Naive B cell (primary cell): ENCODE measurements around the gene RP9. TPM values are rescaled to one million over a fixed set of nuclear protein-coding genes. Genes with fewer than 3 reads are reported as not detected.
A peak's percentile ranks its signal among the peaks of the same experiment; 100 is the strongest.

Source experiments
- ATAC-seq, 2 donors: fragments of 150-1000 bp; cut with Tn5 transposase; 2 replicates each; pipeline ENCODE4 v1.10.0; 2021; ENCODE audit warnings: low read depth in 2 of 2, mild to moderate bottlenecking in 2 of 2, moderate library complexity in 2 of 2
- DNase-seq: peaks from one replicate; pipeline ENCODE4 v3.0.0; 2022
- H3K27ac Mint-ChIP-seq, 6 donors: one replicate each; pipeline ENCODE4 v1.8.0; 2020 to 2022; ENCODE audit warnings: mild to moderate bottlenecking in 6 of 6, mixed read lengths in 6 of 6, moderate library complexity in 5 of 6, inconsistent platforms in 2 of 6
- H3K27me3 Mint-ChIP-seq, 3 donors: one replicate each; pipeline ENCODE4 v1.8.0; 2021 to 2022; ENCODE audit warnings: mixed read lengths in 3 of 3, mild to moderate bottlenecking in 1 of 3
- H3K36me3 Mint-ChIP-seq, 2 donors: one replicate each; pipeline ENCODE4 v1.8.0; 2020 to 2022; ENCODE audit warnings: mixed read lengths in 2 of 2, inconsistent platforms in 1 of 2, mild to moderate bottlenecking in 1 of 2
- H3K4me1 Mint-ChIP-seq, 3 donors: one replicate each; pipeline ENCODE4 v1.8.0; 2020 to 2022; ENCODE audit warnings: mixed read lengths in 3 of 3, inconsistent platforms in 1 of 3, mild to moderate bottlenecking in 1 of 3, moderate library complexity in 1 of 3
- H3K4me3 Mint-ChIP-seq, 8 donors: one replicate each; pipeline ENCODE4 v1.8.0; 2020 to 2022; ENCODE audit warnings: mild to moderate bottlenecking in 8 of 8, mixed read lengths in 8 of 8, moderate library complexity in 8 of 8, inconsistent platforms in 2 of 8
- H3K9me3 Mint-ChIP-seq, 7 donors: one replicate each; pipeline ENCODE4 v1.8.0; 2020 to 2022; ENCODE audit warnings: mixed read lengths in 7 of 7, mild to moderate bottlenecking in 5 of 7, inconsistent platforms in 2 of 7, moderate library complexity in 1 of 7
- polyA plus RNA-seq, 6 donors: library from polyadenylated mRNA; unstranded; fragments of 300-500 nt; fragmentation: Illumina TruSeq; gene quantifications; one replicate each; pipeline ENCODE4 v1.2.3, GENCODE V29; 2021; ENCODE audit warnings: low read depth in 6 of 6

The RP9 gene, protein sequence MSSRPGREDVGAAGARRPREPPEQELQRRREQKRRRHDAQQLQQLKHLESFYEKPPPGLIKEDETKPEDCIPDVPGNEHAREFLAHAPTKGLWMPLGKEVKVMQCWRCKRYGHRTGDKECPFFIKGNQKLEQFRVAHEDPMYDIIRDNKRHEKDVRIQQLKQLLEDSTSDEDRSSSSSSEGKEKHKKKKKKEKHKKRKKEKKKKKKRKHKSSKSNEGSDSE
- polyA plus RNA-seq, result 100 to 1,000 TPM in 1 of 6 donors, 10 to 100 TPM in 5; 69.2 to 117 (median 82.4) TPM

DNA sequence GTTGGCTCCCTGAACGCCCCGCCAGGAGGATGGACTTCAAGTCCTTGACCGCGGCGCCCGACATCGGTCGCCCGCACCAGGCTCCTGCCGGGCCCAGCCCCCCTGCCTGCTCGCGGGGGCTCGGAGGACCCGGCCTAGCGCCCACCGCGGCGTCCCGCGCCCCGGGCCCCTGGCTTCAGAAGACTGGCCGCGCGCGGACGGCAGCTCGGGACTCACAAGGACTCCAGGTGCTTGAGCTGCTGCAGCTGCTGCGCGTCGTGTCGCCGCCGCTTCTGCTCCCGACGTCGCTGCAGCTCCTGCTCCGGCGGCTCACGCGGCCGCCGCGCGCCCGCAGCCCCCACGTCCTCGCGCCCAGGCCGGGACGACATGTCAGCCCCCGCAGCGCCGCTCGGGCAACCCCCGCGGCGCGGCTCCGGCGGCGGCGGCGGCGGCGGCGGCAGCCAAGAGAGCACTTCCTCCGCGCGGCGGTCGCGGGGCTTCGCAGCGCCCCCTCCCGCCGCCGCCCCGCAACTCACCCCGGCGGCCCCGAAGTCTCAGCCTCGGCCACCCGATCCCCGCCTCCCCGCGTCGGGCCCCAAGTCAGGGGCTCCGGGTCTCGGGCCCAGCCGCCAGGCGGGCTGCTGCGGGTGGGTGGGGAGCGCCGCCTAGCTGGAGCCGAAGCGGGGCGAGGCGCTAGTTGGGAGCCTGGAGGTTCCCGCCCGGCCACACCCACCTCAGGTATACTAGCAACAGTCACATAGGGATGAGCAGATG, at the start of gene RP9:
RP9 (minus strand) TSS at position 400 of the 753 bp plus-strand sequence; CDS start at position 368, 32 bp downstream.
- H3K4me3 Mint-ChIP-seq, result peak within 1 kb of the TSS; percentile 79 to 97 (median 94)
- ATAC-seq, result peak; percentile 84
- no peaks in the 10 kb centered on the region for H3K9me3 Mint-ChIP-seq
- H3K27me3 Mint-ChIP-seq, result peaks cover 8 to 24% (median 15%) of the 10 kb centered on the region in 3 donors
- peaks cover 28 to 44% (median 43%) of the 10 kb centered on the region in 3 donors for H3K4me1 Mint-ChIP-seq
- no peaks in the 10 kb centered on the region for H3K36me3 Mint-ChIP-seq
- peak; percentile 84 for DNase-seq
- peak within 1 kb of the TSS; percentile 53 to 97 (median 94) for H3K27ac Mint-ChIP-seq

DNA sequence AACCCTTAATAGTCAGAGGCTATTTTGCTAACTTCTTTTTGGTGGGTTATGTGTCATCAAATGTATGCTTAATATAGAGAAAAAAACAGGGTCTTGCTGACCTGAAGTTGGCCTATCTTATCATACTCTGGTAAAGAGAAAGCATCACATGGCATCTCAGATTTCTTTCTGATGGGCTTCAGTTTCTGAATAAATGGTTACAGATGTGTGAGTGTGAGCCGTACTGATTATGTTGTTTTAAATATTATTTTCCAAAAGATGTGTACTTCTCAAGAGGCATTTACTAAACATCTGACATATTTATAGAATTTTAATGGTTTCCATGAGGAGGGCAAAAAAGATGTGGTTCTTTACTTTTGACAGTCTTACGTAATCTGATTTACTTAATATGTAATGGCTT, 48.6 kb upstream of the RP9 start:
- no peak for DNase-seq
- no peak overlapping the region for H3K4me3 Mint-ChIP-seq
- peaks cover 0 to 14% of the 10 kb centered on the region in 2 donors for H3K36me3 Mint-ChIP-seq
- no peak for ATAC-seq
- no peaks in the 10 kb centered on the region for H3K4me1 Mint-ChIP-seq
- no peaks in the 10 kb centered on the region for H3K27me3 Mint-ChIP-seq
- no peak overlapping the region for H3K27ac Mint-ChIP-seq
- H3K9me3 Mint-ChIP-seq, result peaks cover 0 to 13% (median 0%) of the 10 kb centered on the region in 7 donors

DNA sequence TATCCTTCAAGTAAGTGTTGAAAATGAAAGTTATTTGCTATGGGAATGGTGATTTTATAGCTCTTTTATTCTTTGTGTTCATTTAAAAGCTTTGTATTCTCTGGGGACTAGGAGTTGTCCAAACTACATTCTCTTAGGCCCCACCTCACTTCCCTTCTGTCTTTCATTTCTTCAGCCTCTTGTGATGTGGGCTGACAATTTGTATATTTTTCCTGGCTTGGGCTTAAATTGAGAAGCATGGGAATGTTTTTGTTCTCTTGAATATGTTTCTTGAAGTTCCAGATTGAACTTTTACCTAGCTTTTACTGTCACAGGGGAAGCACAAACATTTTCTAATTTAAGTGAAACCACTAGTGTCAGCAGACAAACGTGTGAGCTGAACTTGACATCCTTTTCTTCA, 48.1 kb upstream of the RP9 start:
- H3K9me3 Mint-ChIP-seq, result peaks cover 0 to 10% (median 0%) of the 10 kb centered on the region in 7 donors
- H3K27ac Mint-ChIP-seq, result peak overlapping the region in 1 of 6 donors; percentile 4
- no peak overlapping the region for H3K4me3 Mint-ChIP-seq
- no peak for ATAC-seq
- H3K36me3 Mint-ChIP-seq, result peaks cover 0 to 14% of the 10 kb centered on the region in 2 donors
- no peak for DNase-seq
- H3K4me1 Mint-ChIP-seq, result no peaks in the 10 kb centered on the region
- no peaks in the 10 kb centered on the region for H3K27me3 Mint-ChIP-seq

DNA sequence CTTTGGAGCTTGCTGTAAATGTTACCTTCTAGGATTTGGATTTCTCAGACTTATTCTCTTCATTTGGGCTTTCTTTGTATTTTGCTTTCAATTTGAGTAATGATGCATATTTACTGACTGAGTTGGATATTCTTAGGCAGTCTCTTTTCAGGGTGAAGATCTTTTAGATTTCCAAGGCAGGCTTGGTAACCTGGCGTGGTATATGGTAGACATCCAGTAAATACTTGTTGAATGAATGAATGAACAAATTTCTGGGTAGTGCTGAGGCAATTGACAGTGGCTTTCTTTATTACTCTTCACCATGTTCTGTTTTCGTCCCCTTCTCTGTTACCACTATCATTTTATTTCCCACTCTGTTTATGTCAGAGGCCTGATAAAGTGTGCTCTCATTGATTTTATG, 47.2 kb upstream of the RP9 start:
- Mint-ChIP-seq H3K36me3 (peaks cover 0 to 14% of the 10 kb centered on the region in 2 donors), H3K27ac (peak overlapping the region in 1 of 6 donors; percentile 24), H3K4me3 (no peak overlapping the region), H3K4me1 (no peaks in the 10 kb centered on the region), H3K9me3 (peaks cover 0 to 4% (median 0%) of the 10 kb centered on the region in 7 donors), H3K27me3 (no peaks in the 10 kb centered on the region)
- ATAC-seq (no peak), DNase-seq (no peak)

DNA sequence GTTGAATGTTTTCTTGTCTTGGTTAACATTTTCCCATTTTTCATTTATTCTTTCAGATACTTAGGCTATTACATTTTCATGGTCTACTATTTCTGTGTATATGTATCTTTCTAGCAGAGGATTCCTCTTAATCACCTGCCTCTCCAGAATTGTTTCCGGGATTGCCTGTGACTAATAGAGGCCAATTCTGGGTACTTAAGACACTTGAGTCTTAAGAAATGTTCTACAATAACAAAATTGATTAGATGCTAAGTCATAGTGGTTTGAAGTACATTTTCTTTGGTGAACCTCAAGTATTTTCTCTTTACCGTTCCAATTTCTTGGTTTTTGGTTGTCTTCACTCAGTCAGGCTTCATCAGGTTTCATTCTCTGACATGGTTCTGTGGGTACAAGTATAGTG, 46.6 kb upstream of the RP9 start:
- Mint-ChIP-seq H3K4me3 (peak overlapping the region in 1 of 8 donors; percentile 22), H3K36me3 (peaks cover 0 to 14% of the 10 kb centered on the region in 2 donors), H3K27me3 (no peaks in the 10 kb centered on the region), H3K9me3 (no peaks in the 10 kb centered on the region), H3K27ac (no peak overlapping the region), H3K4me1 (no peaks in the 10 kb centered on the region)
- ATAC-seq (no peak), DNase-seq (no peak)

DNA sequence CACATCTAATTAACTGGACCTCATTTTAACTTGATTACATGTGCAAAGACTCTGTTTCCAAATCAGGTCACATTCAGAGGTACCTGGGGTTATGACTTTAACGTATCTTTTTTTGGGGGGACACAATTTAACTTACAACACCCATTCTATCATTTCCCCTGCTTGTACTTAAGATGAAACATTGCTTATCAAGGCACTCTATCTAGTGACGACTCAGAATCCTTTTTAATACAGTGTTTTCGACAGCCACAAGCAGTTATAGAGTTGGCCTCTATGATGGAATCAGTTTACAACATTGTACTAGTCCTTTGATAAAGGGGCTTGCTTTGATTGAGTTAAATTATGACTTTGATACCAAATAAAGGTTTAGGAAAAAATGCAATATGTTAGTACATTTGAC, 42.9 kb upstream of the RP9 start:
- Mint-ChIP-seq H3K9me3 (no peaks in the 10 kb centered on the region), H3K36me3 (peaks cover 16 to 18% of the 10 kb centered on the region in 2 donors), H3K27ac (peak overlapping the region in 2 of 6 donors; percentile 8 to 53), H3K4me1 (peaks cover 0 to 7% (median 6%) of the 10 kb centered on the region in 3 donors), H3K4me3 (no peak overlapping the region), H3K27me3 (no peaks in the 10 kb centered on the region)
- DNase-seq, result no peak
- no peak for ATAC-seq

DNA sequence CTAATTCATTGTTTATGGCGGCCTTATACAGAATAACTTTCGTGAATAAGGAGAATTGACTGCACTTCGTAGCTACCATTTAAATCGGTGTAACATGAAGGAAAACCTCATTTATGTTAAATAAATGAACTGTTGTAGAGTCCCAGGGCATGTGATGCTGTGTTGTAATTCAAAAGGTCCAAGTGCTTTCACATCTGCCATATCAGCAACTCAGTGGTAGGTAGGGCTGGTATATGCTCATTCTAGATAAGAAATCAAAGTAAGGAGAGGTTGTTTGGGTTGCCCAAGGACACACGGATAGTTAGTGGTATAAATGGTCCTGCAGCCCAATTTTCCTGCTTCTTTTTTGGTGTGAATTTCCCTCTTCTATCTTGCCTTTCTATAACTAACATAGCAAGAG, 36.0 kb upstream of the RP9 start:
- Mint-ChIP-seq H3K27ac (no peak overlapping the region), H3K4me1 (peaks cover 0 to 10% (median 6%) of the 10 kb centered on the region in 3 donors), H3K4me3 (no peak overlapping the region)

DNA sequence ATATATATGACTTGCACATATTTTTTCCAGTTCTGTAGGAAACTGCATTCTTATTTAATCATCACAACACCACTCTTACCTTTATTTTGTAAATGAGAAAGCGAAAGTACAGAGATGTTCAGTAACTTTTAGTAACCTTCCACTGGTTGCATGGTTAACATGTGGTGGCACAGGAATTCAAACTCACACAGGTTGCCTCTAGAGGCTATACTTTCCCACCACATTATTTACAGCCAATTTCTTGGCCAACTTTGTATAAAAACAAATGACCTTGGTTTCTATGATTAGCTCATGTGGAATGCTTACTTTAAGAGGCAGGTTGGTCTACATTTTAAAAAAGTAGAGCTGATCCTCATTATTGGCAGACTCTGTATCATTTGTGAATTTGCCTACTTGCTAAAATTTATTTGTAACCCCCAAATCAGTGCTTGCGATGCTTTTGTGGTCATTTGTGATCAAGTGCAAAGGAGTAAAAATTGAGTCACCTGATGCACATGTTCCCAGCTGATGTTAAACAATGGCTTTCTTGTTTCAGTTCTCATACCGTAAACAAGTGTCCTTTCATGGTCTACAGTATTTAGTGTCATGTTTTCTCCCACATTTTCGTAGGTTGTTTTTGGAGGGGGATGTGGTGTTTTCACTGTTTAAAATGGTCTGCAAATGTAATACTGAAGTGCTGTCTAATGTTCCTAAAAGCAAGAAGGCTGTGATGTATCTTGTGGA, 35.0 kb upstream of the RP9 start:
- no peak for ATAC-seq

More for the DNA sequence above, 36.0 kb upstream of the RP9 start:
- no peak for ATAC-seq
- H3K9me3 Mint-ChIP-seq, result peaks cover 4 to 12% (median 9%) of the 10 kb centered on the region in 7 donors
- no peak for DNase-seq
- H3K27me3 Mint-ChIP-seq, result no peaks in the 10 kb centered on the region
- peaks cover 16 to 31% of the 10 kb centered on the region in 2 donors for H3K36me3 Mint-ChIP-seq

DNA sequence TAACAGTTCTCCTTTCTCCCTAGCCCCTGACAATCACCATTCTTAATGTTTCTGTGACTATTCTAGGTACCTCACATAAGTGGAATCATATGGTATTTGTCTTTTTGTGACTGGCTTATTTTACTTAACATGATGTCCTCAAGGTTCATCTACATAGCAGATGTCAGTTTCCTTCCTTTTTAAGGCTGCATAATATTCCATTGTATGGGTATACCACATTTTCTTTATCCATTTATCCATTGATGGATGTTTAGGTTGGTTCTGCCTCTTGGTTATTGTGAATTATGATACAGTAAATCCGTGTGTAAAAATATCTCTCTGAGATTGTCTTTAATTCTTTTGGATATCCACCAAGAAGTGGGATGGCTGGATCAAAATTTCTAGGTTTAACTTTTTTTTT, 33.4 kb upstream of the RP9 start:
- ATAC-seq (no peak), DNase-seq (no peak)
- H3K4me3 Mint-ChIP-seq, result no peak overlapping the region
- peaks cover 15 to 19% of the 10 kb centered on the region in 2 donors for H3K36me3 Mint-ChIP-seq
- peaks cover 0 to 4% (median 0%) of the 10 kb centered on the region in 3 donors for H3K4me1 Mint-ChIP-seq
- H3K27me3 Mint-ChIP-seq, result no peaks in the 10 kb centered on the region
- peaks cover 4 to 12% (median 9%) of the 10 kb centered on the region in 7 donors for H3K9me3 Mint-ChIP-seq
- no peak overlapping the region for H3K27ac Mint-ChIP-seq

More for the DNA sequence above, 35.0 kb upstream of the RP9 start:
- no peak for DNase-seq
- no peak overlapping the region for H3K4me3 Mint-ChIP-seq
- peaks cover 25 to 28% of the 10 kb centered on the region in 2 donors for H3K36me3 Mint-ChIP-seq
- no peaks in the 10 kb centered on the region for H3K27me3 Mint-ChIP-seq
- H3K4me1 Mint-ChIP-seq, result peaks cover 0 to 11% (median 5%) of the 10 kb centered on the region in 3 donors
- no peak overlapping the region for H3K27ac Mint-ChIP-seq
- peaks cover 4 to 12% (median 9%) of the 10 kb centered on the region in 7 donors for H3K9me3 Mint-ChIP-seq

DNA sequence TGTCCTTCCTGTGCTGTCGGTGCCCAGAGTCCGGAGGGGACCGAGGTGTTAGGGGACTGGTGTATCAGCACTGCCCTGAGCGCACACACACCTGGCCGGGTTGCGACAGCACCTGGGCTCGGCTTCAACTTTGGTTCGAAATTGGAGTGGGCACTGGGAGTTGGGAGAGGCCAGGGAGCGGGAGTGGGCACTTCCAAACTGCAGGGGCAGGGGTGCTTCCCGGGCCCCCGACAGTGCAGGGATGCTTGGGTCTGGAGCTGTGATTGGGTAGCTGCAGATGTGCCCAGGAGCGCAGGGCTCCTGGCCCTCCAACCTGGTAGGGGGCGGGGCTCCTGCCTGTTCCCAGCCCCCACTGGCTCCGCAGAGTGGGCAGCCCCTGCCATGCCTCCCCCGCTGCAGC, 27.9 kb upstream of the RP9 start:
- ATAC-seq, result no peak
- Mint-ChIP-seq H3K36me3 (peaks cover 8 to 28% of the 10 kb centered on the region in 2 donors), H3K27me3 (no peaks in the 10 kb centered on the region), H3K4me1 (peaks cover 0 to 12% (median 8%) of the 10 kb centered on the region in 3 donors), H3K9me3 (peaks cover 4 to 18% (median 12%) of the 10 kb centered on the region in 7 donors), H3K4me3 (no peak overlapping the region), H3K27ac (no peak overlapping the region)
- no peak for DNase-seq

DNA sequence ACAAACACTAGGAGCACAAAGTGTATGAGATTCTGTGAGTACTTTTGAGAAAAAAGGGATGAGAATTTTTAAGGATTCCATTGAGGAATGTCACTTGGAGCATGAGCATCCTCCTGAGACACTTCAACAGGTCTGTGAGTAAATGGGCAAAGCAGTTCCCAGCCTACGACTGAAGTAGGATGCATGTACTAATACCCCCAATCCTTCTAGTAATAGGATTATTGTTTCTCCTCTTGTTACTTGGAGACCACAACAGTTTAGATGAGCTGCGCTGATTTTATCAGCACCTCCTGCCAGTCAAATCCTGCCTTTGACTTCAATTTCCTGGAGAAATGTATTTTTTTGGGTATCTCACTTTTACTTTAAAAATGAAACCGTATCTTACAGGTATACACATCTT, 21.0 kb upstream of the RP9 start:
- no peak for ATAC-seq
- Mint-ChIP-seq H3K4me1 (peaks cover 10 to 29% (median 14%) of the 10 kb centered on the region in 3 donors), H3K27me3 (no peaks in the 10 kb centered on the region), H3K9me3 (peaks cover 0 to 7% (median under 1%) of the 10 kb centered on the region in 7 donors), H3K36me3 (peaks cover 0 to 2% of the 10 kb centered on the region in 2 donors), H3K4me3 (peak overlapping the region; percentile 95 to 99 (median 96)), H3K27ac (peak overlapping the region; percentile 89 to 98 (median 96))
- no peak for DNase-seq

DNA sequence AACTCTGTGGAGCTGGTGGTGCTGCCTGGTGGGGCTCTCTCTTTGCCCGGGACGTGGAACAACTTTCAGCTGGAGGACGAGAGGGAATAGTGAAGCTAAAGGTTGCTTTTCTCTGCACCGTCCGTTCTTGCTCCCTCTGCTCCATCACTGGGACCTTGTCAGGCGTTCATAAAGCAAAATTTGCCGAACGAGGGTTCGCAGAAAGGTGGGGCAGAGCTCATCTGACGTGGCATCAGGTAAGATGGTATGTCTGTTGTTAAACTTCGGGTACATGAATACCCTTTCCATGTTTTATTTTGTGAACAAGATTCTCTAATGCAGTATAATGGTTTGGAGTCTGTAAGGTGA, 20.6 kb upstream of the RP9 start:
- no peaks in the 10 kb centered on the region for H3K27me3 Mint-ChIP-seq
- H3K36me3 Mint-ChIP-seq, result no peaks in the 10 kb centered on the region
- H3K9me3 Mint-ChIP-seq, result peaks cover 0 to 3% (median 0%) of the 10 kb centered on the region in 7 donors
- ATAC-seq (no peak), DNase-seq (no peak)
- peaks cover 10 to 26% (median 14%) of the 10 kb centered on the region in 3 donors for H3K4me1 Mint-ChIP-seq
- H3K4me3 Mint-ChIP-seq, result peak overlapping the region; percentile 95 to 99 (median 96)
- peak overlapping the region; percentile 89 to 98 (median 96) for H3K27ac Mint-ChIP-seq
